Cardiac muscle cell (in vitro differentiated cells and primary cell): ENCODE measurements around the gene PIBF1. TPM values are rescaled to one million over a fixed set of nuclear protein-coding genes. Genes with fewer than 3 reads are reported as not detected.

Experiments
- DNase-seq, 2 donors: peaks; one replicate each; pipeline versions ENCODE4 v3.0.0 to v3.0.0-alpha.2; 2010 to 2017; ENCODE audit warnings: low read depth in 1 of 2, low spot score in 1 of 2
- H3K27ac ChIP-seq: fragments of 200-600 bp; sonication (generic); 2 replicates; pipeline ENCODE4 v1.5.1; 2016
- H3K27me3 ChIP-seq: fragments of 200-600 bp; sonication (generic); 2 replicates; pipeline ENCODE4 v1.6.0; 2016; ENCODE audit warnings: control low read depth
- H3K36me3 ChIP-seq: fragments of 200-600 bp; sonication (generic); 2 replicates; pipeline ENCODE4 v1.5.1; 2016; ENCODE audit warnings: control low read depth
- H3K4me1 ChIP-seq: fragments of 200-600 bp; sonication (generic); 2 replicates; pipeline ENCODE4 v1.8.1; 2017; ENCODE audit warnings: low read depth, mild to moderate bottlenecking, mixed run types
- H3K4me3 ChIP-seq: fragments of 200-600 bp; sonication (generic); 2 replicates; pipeline ENCODE4 v1.5.1; 2016; ENCODE audit warnings: mild to moderate bottlenecking
- H3K9me3 ChIP-seq: fragments of 200-600 bp; sonication (generic); 2 replicates; pipeline ENCODE4 v1.5.1; 2017; ENCODE audit warnings: low read depth, mild to moderate bottlenecking, control low read depth
- CTCF ChIP-seq: IDR thresholded peaks from 2 replicates; pipeline ENCODE4 v1.5.1; 2012; ENCODE audit warnings: low read depth, mild to moderate bottlenecking, low read length
- polyA plus RNA-seq: library from polyadenylated mRNA; unstranded; fragments of >200 nt; fragmentation: Nextera tagmentation; extraction: Ambion mirVana; gene quantifications from 2 replicates; pipeline ENCODE4 v1.2.1, GENCODE V29; 2016
- total RNA-seq: library from RNA; depleted of rRNA; stranded (reverse); fragments of >200 nt; gene quantifications from 2 replicates; pipeline ENCODE4 v1.2.3, GENCODE V29; 2016

The PIBF1 gene
- total and polyA plus RNA-seq, 2 experiments from 2014 or later: 16.4 to 19.2 TPM

GRCh38 chr13:72868229-72868628 lies 86.3 kb downstream of the PIBF1 start:
- DNase-seq: no peak
- Histone ChIP-seq H3K4me3 (no peak overlapping the region), H3K4me1 (no peaks in the 10 kb centered on the region), H3K27ac (no peak overlapping the region), H3K9me3 (no peaks in the 10 kb centered on the region), H3K27me3 (no peaks in the 10 kb centered on the region), H3K36me3 (no peaks in the 10 kb centered on the region)
- TF ChIP-seq CTCF: no peak

DNA sequence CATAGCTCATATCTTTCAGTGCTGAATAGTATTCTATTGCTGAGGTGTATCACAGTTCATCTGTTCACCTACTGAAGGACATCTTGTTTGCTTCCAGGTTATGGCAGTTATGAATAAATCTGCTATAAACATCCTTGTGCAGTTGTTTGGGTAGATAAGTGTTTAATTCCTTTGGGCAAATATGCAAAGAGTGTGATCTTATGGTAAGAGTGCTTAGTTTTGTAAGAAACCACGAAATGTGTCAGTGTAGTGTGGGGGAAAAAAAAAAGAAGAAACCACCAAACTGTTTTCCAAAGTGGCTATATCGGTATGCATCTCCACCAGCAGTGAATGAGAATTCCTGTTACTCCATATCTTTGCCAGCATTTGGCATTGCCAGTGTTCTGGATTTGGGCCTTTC lies 93.3 kb downstream of the PIBF1 start:
- H3K4me1 ChIP-seq: no peaks in the 10 kb centered on the region
- H3K9me3 ChIP-seq: no peaks in the 10 kb centered on the region
- H3K4me3 ChIP-seq: no peak overlapping the region
- no peaks in the 10 kb centered on the region for H3K36me3 ChIP-seq
- H3K27me3 ChIP-seq: no peaks in the 10 kb centered on the region
- no peak overlapping the region for H3K27ac ChIP-seq
- TF ChIP-seq CTCF: no peak
- peak in 1 of 2 donors; percentile 25 for DNase-seq

GRCh38 chr13:72884101-72884500 lies 102.2 kb downstream of the PIBF1 start:
- no peaks in the 10 kb centered on the region for H3K36me3 ChIP-seq
- peak in 1 of 2 donors; percentile 21 for DNase-seq
- H3K27me3 ChIP-seq: no peaks in the 10 kb centered on the region
- H3K4me3 ChIP-seq: no peak overlapping the region
- H3K27ac ChIP-seq: no peak overlapping the region
- no peaks in the 10 kb centered on the region for H3K4me1 ChIP-seq
- no peak for TF ChIP-seq CTCF
- H3K9me3 ChIP-seq: no peaks in the 10 kb centered on the region

- H3K4me1 ChIP-seq: no peaks in the 10 kb centered on the region
- H3K4me3 ChIP-seq: no peak overlapping the region
- peak in 1 of 2 donors; percentile 72 for DNase-seq
- H3K27ac ChIP-seq: no peak overlapping the region
- H3K36me3 ChIP-seq: no peaks in the 10 kb centered on the region
- TF ChIP-seq CTCF: no peak
- no peaks in the 10 kb centered on the region for H3K27me3 ChIP-seq
- no peaks in the 10 kb centered on the region for H3K9me3 ChIP-seq
Observed at GRCh38 chr13:72886272-72887067, 104.5 kb downstream of the PIBF1 start.

DNA sequence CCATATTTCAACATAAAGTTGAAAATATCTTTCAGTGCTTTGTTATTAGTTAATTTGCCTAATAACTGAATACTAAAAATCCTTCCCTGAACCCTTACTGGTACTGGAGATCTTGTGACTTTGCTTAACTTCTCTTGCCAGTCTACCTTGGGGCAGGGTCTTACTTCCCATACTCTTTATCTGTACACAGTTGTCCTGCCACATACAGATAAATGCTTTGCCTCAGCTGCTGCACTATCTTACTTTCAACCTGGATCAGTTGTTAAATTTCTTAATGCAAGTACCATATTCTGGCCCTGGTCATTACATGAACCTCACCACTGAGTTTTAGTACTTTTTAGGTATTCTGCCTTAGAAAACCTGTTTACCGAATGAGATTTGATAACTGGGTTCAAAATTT lies 107.6 kb downstream of the PIBF1 start:
- no peak overlapping the region for H3K27ac ChIP-seq
- DNase-seq: no peak
- no peaks in the 10 kb centered on the region for H3K9me3 ChIP-seq
- no peaks in the 10 kb centered on the region for H3K27me3 ChIP-seq
- H3K4me1 ChIP-seq: no peaks in the 10 kb centered on the region
- H3K4me3 ChIP-seq: no peak overlapping the region
- H3K36me3 ChIP-seq: no peaks in the 10 kb centered on the region
- TF ChIP-seq CTCF: no peak
